ENCODE data around the gene PILRA. TPM values are rescaled to one million over a fixed set of nuclear protein-coding genes. Genes with fewer than 3 reads are reported as not detected.

Gene PILRA
- total and polyA plus RNA-seq, 4 donors: 9.9 to 122 (median 27.5) TPM

DNA sequence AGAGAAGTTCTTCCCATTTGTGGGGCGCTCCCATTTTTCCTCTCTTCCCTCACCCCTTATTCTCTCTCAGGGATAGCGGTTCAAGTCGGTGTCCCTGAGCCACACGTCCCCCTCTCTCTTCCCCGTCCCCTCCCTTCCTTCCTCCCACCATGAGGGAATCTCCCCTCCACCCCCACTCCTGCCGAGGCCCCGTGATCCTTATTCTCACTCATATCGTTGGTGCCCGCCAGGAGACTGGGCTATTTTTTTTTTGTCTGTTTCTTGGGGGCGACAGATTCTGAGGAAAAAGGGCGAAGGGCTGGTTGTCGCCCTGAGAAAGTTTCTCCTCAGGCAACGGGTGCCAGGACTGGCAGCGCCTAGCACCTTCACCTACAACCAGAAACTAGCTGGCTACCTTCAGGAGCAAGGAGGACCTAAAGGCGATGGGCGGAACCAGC is 54.5 kb downstream of the PILRA start:
- H3K9me3 ChIP-seq (ENCODE audit: control insufficient read depth in 4 of 4, insufficient read depth in 3 of 4, low read length in 3 of 4): no peaks in the 10 kb centered on the region
- peaks cover 0 to 23% (median 12%) of the 10 kb centered on the region in 5 donors for H3K4me1 ChIP-seq (ENCODE audit: control insufficient read depth in 5 of 5, insufficient read depth in 5 of 5, low read length in 5 of 5)
- H3K4me3 ChIP-seq: no peak overlapping the region
- H3K27ac ChIP-seq (ENCODE audit: low read depth in 1 of 2, low read length in 1 of 2): peak overlapping the region in 1 of 2 donors; percentile 98
- H3K9ac ChIP-seq (ENCODE audit: insufficient read depth in 1 of 2, low read length in 2 of 2): no peak overlapping the region
- H3K36me3 ChIP-seq (ENCODE audit: control insufficient read depth in 4 of 4, insufficient read depth in 4 of 4, low read length in 4 of 4): peaks cover 0 to 8% (median 3%) of the 10 kb centered on the region in 4 donors
- ATAC-seq (ENCODE audit: insufficient read depth, low FRiP score) (no peak), DNase-seq (peak in 1 of 3 donors; percentile 9)
- WGBS, 2 donors: 49 to 50% methylated on average over 16 of the region's 16 CpGs
- H3K27me3 ChIP-seq (ENCODE audit: control insufficient read depth in 3 of 3, insufficient read depth in 3 of 3, low read length in 2 of 3): no peaks in the 10 kb centered on the region
- no peak for TF ChIP-seq CTCF (IDR thresholded peaks at IDR 0.05; ENCODE audit: control extremely low read depth, extremely low read depth)

GRCh38 chr7:100428199-100428966 is 55.1 kb downstream of the PILRA start, which contains the start of gene ZCWPW1:
Gene ZCWPW1, minus strand, starts transcription at chr7:100428703. Its CDS starts 8,054 bp downstream, at chr7:100420649.
- peak; percentile 75 for ATAC-seq (ENCODE audit: insufficient read depth, low FRiP score)
- DNase-seq: peak; percentile 97 to 98 (median 98)
- WGBS, 2 donors: 1% methylated on average over 66 of the region's 66 CpGs
- Histone ChIP-seq H3K9me3 (ENCODE audit: control insufficient read depth in 4 of 4, insufficient read depth in 3 of 4, low read length in 3 of 4) (no peaks in the 10 kb centered on the region), H3K27ac (ENCODE audit: low read depth in 1 of 2, low read length in 1 of 2) (peak within 1 kb of the TSS; percentile 98), H3K36me3 (ENCODE audit: control insufficient read depth in 4 of 4, insufficient read depth in 4 of 4, low read length in 4 of 4) (peaks cover 0 to 14% (median 7%) of the 10 kb centered on the region in 4 donors), H3K9ac (ENCODE audit: insufficient read depth in 1 of 2, low read length in 2 of 2) (peak within 1 kb of the TSS; percentile 100), H3K4me3 (peak within 1 kb of the TSS; percentile 73), H3K27me3 (ENCODE audit: control insufficient read depth in 3 of 3, insufficient read depth in 3 of 3, low read length in 2 of 3) (no peaks in the 10 kb centered on the region), H3K4me1 (ENCODE audit: control insufficient read depth in 5 of 5, insufficient read depth in 5 of 5, low read length in 5 of 5) (peaks cover 1 to 23% (median 12%) of the 10 kb centered on the region in 5 donors)
- TF ChIP-seq CTCF (IDR thresholded peaks at IDR 0.05; ENCODE audit: control extremely low read depth, extremely low read depth): no peak

DNA sequence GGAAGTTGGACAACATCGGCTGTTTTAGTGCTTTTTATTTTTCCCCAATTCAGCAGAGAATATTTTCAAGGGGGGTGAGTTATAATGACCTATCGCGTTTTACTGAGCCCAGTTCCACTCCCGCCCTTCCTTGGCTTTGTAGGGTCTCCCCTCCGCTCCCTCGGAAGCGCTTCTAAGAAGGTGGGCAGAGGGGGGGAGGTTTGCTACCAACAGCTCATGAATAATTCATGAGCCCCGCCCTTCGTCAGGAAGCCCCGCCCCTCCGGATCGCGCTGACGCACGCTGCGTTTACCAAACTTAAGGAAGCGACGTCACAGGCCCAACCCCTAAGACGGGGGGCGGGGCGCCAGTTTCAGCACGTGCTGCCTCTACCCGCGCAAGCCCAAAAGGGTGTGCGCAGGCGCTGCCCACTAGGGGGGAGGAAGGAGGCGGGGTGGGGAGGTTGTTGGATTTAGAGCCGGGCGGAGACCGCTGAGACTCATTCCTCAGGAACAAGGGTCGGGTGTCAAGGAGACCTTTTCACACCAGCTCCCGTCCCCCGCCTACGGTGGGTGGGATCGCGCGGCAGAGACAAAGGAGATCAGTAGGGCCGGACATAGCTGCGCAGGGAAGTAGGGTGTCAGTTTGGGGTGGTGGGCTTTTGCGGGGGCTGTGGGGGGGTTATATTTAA is 55.8 kb downstream of the PILRA start:
- Histone ChIP-seq H3K9ac (ENCODE audit: insufficient read depth in 1 of 2, low read length in 2 of 2) (peak overlapping the region; percentile 100), H3K27me3 (ENCODE audit: control insufficient read depth in 3 of 3, insufficient read depth in 3 of 3, low read length in 2 of 3) (no peaks in the 10 kb centered on the region), H3K27ac (ENCODE audit: low read depth in 1 of 2, low read length in 1 of 2) (peak overlapping the region; percentile 98), H3K4me1 (ENCODE audit: control insufficient read depth in 5 of 5, insufficient read depth in 5 of 5, low read length in 5 of 5) (peaks cover 4 to 23% (median 12%) of the 10 kb centered on the region in 5 donors), H3K36me3 (ENCODE audit: control insufficient read depth in 4 of 4, insufficient read depth in 4 of 4, low read length in 4 of 4) (peaks cover 4 to 22% (median 14%) of the 10 kb centered on the region in 4 donors), H3K9me3 (ENCODE audit: control insufficient read depth in 4 of 4, insufficient read depth in 3 of 4, low read length in 3 of 4) (no peaks in the 10 kb centered on the region), H3K4me3 (peak overlapping the region; percentile 73)
- DNase-seq: peak; percentile 100
- TF ChIP-seq CTCF (IDR thresholded peaks at IDR 0.05; ENCODE audit: control extremely low read depth, extremely low read depth): no peak
- ATAC-seq (ENCODE audit: insufficient read depth, low FRiP score): peak; percentile 79
- 0 to 1% methylated on average over 38 to 40 of the region's 40 CpGs for WGBS, 2 donors
